GM23338 (cell line): ENCODE results near the gene NALF2.

Experiments
- EZH2 ChIP-seq: fragments of 200-600 bp; sonication (generic); IDR thresholded peaks from one replicate; pipeline ENCODE4 v1.8.0; 2017; ENCODE audit warnings: antibody characterized with exemption, mild to moderate bottlenecking, low read depth; ENCODE audit not compliant: unreplicated experiment
- EZH2phosphoT487 ChIP-seq: fragments of 200-600 bp; sonication (generic); IDR thresholded peaks from one replicate; pipeline ENCODE4 v1.8.1; 2018; ENCODE audit warnings: antibody characterized with exemption; ENCODE audit not compliant: unreplicated experiment
- POLR2AphosphoS5 ChIP-seq: IDR thresholded peaks from 2 replicates; pipeline ENCODE4 v1.6.1; 2016; ENCODE audit warnings: antibody characterized with exemption, low read depth
- STAT1 ChIP-seq: IDR thresholded peaks from one replicate; pipeline ENCODE4 v1.6.1; 2016; ENCODE audit warnings: antibody characterized with exemption; ENCODE audit not compliant: unreplicated experiment
- TF ChIP-seq, protein P1 (sequence below), 2 experiments: fragments of 200-600 bp in 1 of 2; sonication (generic) in 1 of 2; conservative IDR thresholded peaks; 2 replicates each; pipeline versions ENCODE4 v1.5.1 to v1.6.1; 2016 to 2017; ENCODE audit warnings: antibody characterized with exemption in 2 of 2, low read depth in 2 of 2, mild to moderate bottlenecking in 2 of 2, moderate library complexity in 1 of 2
- TF ChIP-seq, protein P2 (sequence below): IDR thresholded peaks from one replicate; pipeline ENCODE4 v1.6.1; 2018; ENCODE audit warnings: antibody characterized with exemption; ENCODE audit not compliant: unreplicated experiment

DNA sequence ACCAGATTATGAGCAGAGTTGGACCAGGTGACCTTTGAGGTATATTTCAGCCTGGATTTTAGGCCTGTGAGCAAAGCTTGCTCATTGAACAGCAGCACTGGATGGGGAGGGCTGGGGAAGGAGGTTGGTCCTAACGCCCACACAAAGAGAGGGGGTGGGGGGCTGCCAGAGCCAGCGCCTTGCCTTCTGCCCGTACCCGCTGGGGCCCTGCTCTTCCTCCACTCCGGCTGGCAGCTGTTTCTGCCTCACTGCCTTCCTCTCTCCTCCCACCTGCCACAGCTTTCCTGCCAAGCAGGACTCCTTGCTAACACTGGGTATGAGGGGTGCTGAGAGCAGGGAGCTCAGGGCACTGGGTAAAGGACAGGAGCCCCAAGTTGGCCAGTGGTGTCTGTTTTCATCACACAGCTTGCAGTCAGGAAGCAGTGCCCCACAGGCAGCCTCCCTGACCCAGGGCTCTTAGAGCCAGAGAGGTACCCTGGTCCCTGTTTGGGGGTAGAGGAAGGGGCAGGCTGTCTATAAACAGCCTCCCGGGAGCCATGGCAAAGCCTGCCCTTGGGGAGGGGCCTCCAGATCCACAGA, 6.1 kb downstream of the NALF2 start:
- TF ChIP-seq, protein P1, sequence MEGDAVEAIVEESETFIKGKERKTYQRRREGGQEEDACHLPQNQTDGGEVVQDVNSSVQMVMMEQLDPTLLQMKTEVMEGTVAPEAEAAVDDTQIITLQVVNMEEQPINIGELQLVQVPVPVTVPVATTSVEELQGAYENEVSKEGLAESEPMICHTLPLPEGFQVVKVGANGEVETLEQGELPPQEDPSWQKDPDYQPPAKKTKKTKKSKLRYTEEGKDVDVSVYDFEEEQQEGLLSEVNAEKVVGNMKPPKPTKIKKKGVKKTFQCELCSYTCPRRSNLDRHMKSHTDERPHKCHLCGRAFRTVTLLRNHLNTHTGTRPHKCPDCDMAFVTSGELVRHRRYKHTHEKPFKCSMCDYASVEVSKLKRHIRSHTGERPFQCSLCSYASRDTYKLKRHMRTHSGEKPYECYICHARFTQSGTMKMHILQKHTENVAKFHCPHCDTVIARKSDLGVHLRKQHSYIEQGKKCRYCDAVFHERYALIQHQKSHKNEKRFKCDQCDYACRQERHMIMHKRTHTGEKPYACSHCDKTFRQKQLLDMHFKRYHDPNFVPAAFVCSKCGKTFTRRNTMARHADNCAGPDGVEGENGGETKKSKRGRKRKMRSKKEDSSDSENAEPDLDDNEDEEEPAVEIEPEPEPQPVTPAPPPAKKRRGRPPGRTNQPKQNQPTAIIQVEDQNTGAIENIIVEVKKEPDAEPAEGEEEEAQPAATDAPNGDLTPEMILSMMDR (conservative IDR thresholded peaks at IDR 0.05; ENCODE audit: low read depth in 2 of 2): no peak
- TF ChIP-seq STAT1 (no peak), POLR2AphosphoS5 (no peak), EZH2 (no peak), EZH2phosphoT487 (no peak)
- TF ChIP-seq, protein P2, sequence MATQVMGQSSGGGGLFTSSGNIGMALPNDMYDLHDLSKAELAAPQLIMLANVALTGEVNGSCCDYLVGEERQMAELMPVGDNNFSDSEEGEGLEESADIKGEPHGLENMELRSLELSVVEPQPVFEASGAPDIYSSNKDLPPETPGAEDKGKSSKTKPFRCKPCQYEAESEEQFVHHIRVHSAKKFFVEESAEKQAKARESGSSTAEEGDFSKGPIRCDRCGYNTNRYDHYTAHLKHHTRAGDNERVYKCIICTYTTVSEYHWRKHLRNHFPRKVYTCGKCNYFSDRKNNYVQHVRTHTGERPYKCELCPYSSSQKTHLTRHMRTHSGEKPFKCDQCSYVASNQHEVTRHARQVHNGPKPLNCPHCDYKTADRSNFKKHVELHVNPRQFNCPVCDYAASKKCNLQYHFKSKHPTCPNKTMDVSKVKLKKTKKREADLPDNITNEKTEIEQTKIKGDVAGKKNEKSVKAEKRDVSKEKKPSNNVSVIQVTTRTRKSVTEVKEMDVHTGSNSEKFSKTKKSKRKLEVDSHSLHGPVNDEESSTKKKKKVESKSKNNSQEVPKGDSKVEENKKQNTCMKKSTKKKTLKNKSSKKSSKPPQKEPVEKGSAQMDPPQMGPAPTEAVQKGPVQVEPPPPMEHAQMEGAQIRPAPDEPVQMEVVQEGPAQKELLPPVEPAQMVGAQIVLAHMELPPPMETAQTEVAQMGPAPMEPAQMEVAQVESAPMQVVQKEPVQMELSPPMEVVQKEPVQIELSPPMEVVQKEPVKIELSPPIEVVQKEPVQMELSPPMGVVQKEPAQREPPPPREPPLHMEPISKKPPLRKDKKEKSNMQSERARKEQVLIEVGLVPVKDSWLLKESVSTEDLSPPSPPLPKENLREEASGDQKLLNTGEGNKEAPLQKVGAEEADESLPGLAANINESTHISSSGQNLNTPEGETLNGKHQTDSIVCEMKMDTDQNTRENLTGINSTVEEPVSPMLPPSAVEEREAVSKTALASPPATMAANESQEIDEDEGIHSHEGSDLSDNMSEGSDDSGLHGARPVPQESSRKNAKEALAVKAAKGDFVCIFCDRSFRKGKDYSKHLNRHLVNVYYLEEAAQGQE: no peak
